ENCODE results near the gene PTPRE.

The PTPRE gene

DNA sequence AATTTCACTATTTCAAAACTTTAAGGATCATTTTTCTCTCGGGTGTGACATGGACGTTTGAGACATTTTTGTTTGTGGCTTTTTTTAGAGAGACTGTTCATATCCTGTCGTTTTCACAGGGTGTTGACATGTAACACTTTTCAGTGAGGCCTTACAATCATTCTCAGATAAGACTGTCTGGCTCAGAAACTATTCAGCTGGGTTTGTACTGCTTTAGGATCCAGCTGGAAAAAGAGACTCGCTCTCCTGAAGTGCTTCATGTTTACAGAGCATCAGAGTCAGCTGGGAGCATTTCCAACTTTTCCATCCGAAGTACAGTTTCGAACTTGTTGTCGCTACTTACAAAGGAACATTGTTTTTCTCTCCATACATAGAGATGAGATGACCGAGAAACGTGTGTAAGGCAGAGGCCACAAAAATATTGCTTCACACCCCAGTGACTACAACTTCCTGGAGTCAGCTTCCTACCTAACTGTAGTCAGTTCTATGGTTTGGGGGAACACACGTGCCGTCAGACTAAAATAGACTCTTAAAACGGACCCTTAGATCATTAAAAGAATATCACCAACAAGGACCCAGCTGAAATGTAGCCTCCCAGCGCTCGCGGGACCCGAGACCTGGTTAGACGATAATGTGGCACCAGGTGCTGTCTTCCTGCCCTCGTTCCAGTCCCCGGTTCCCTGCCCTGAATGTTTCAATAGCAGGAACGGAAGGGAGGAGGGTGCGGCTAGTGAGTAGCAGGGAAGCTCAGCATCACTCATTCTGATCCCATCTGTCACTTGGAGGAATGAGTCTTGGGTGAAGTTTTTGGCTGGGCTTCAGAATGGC, 141.3 kb downstream of the PTPRE start:
- peak; percentile 58 for DNase-seq
- H3K27me3 Mint-ChIP-seq = no peaks in the 10 kb centered on the region
- H3K36me3 Mint-ChIP-seq (ENCODE audit: low read depth) = peaks cover 57% of the 10 kb centered on the region
- H3K27ac Mint-ChIP-seq = peak overlapping the region; percentile 95
- H3K4me3 Mint-ChIP-seq = peak overlapping the region; percentile 95
- H3K9me3 Mint-ChIP-seq = no peaks in the 10 kb centered on the region
- H3K4me1 Mint-ChIP-seq (ENCODE audit: low read depth) = peaks cover 75% of the 10 kb centered on the region

DNA sequence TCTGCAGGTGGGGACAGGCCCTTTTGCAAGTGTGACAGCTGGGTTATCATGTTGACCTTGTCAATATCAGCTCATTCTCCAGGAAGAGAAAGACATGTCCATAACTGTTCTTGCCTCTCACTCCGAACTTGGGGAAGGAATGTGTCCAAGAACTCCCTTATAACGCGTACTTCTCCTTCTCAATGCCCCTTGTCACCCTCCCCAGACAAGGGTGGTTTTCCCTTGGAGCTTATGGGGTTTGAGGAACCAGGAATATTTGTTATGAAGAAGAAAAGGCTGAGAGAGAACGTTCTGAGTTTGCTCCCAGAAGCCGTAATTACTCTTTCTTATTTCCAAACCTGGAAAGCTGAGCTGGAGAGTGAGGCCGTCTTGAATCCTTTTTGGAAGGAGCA, 141.9 kb downstream of the PTPRE start:
- no peak for DNase-seq
- Mint-ChIP-seq H3K36me3 (ENCODE audit: low read depth) (peaks cover 61% of the 10 kb centered on the region), H3K27ac (peak overlapping the region; percentile 95), H3K4me3 (peak overlapping the region; percentile 95), H3K27me3 (no peaks in the 10 kb centered on the region), H3K9me3 (no peaks in the 10 kb centered on the region), H3K4me1 (ENCODE audit: low read depth) (peaks cover 76% of the 10 kb centered on the region)

DNA sequence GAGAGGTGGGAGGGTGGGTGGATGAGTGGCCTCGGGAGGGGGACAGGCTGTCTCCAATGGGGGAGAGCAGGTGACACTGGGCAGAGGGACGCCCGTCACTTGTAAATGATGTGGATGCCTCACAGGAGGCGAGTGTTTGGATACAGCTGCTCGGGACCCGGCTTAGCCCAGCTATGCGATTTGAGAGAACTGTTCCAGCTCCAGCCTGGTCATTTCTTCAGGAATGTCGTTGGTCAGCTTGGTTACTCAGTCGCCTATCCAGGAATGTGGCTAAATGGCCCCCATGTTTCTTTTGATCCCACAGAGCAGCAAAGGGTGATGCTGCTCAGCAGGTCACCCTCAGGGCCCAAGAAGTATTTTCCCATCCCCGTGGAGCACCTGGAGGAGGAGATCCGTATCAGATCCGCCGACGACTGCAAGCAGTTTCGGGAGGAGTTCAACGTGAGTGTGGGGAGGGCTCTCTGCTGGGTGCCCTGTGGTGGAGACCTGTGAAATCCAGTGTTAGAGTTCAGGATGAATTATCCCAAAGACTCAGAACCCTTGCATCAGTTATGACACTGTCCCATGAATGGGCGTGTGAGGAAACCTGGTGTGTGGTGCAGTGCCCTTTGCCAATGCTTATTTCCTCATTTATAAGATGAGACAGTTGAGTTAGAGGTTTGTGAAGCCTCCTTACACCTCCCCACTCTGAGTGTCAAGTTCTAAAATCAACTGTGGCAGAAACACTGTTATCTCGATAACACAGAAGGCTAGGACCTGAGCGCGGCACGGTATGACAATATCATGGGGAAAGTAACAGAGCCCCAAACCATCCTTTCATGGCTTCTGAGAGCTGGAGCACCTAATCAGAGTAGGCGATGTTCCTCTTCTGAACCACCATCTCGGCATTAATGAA, 142.6 kb downstream of the PTPRE start:
- H3K27ac Mint-ChIP-seq = peak overlapping the region; percentile 95
- no peaks in the 10 kb centered on the region for H3K27me3 Mint-ChIP-seq
- H3K4me3 Mint-ChIP-seq = peak overlapping the region; percentile 95
- DNase-seq = no peak
- peaks cover 66% of the 10 kb centered on the region for H3K36me3 Mint-ChIP-seq (ENCODE audit: low read depth)
- peaks cover 79% of the 10 kb centered on the region for H3K4me1 Mint-ChIP-seq (ENCODE audit: low read depth)
- H3K9me3 Mint-ChIP-seq = no peaks in the 10 kb centered on the region

DNA sequence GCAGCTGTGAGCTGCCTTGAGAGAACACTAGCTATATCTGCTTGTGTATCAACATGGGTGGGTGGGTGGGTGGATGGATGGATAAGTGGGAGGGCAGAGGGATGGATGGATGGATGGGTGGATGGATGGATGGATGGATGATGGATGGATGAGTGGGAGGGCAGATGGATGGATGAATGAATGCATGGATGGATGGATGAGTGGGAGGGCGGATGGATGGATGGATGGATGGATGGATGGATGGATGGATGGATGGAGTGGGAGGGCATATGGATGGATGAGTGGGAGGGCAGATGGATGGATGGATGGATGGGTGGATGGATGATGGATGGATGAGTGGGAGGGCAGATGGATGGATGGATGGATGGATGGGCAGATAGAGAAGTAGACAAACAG, 143.2 kb downstream of the PTPRE start:
- Mint-ChIP-seq H3K27ac (peak overlapping the region; percentile 95), H3K36me3 (ENCODE audit: low read depth) (peaks cover 71% of the 10 kb centered on the region), H3K4me3 (peak overlapping the region; percentile 95), H3K27me3 (no peaks in the 10 kb centered on the region), H3K9me3 (no peaks in the 10 kb centered on the region), H3K4me1 (ENCODE audit: low read depth) (peaks cover 77% of the 10 kb centered on the region)
- no peak for DNase-seq

DNA sequence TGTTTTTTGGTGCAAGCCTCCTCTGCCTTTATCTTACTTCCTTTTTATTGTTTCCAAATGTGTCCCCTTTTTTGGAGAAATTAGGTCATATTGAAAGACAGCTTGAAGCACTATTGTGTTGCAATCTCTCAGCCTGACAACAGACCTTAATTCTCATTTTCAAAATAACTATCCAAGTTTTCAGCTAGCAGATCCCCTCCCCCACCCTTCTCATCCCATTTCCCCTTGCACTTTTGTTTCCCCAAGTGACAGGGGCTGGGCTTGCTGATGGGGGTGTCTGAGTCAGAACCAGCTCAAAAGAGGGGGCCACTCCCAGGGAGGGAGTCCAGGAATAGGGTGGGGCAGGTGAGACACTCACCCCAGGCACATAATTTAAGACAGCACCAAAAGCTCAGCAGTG, 144.0 kb downstream of the PTPRE start:
- Mint-ChIP-seq H3K27me3 (no peaks in the 10 kb centered on the region), H3K27ac (peak overlapping the region; percentile 81)

DNA sequence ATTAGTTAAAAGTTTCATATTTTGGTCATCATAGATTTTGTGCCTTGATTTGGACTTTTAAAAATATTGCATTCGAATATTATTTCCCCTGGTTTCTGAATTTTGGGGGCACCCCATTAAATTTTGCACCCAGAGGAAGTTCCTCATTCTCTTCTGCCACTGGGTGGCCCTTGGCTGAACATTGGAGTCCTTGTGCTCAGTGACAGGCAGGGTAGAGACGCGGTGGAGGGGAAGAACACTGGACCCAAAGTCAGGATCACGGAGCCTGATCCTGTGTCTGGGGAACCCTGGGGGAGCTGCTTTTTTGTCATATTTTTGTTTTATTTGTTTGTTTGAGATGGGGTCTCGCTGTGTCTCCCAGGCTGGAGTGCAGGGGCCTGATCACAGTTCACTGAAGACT, 144.6 kb downstream of the PTPRE start:
- peak overlapping the region; percentile 81 for H3K27ac Mint-ChIP-seq
- DNase-seq = no peak
- H3K4me1 Mint-ChIP-seq (ENCODE audit: low read depth) = peaks cover 64% of the 10 kb centered on the region
- H3K27me3 Mint-ChIP-seq = no peaks in the 10 kb centered on the region
- H3K36me3 Mint-ChIP-seq (ENCODE audit: low read depth) = peaks cover 86% of the 10 kb centered on the region
- H3K9me3 Mint-ChIP-seq = no peaks in the 10 kb centered on the region
- H3K4me3 Mint-ChIP-seq = no peak overlapping the region

More for the DNA sequence above, 144.0 kb downstream of the PTPRE start:
- Mint-ChIP-seq H3K36me3 (ENCODE audit: low read depth) (peaks cover 79% of the 10 kb centered on the region), H3K9me3 (no peaks in the 10 kb centered on the region), H3K4me1 (ENCODE audit: low read depth) (peaks cover 70% of the 10 kb centered on the region), H3K4me3 (peak overlapping the region; percentile 58)
- DNase-seq = no peak

DNA sequence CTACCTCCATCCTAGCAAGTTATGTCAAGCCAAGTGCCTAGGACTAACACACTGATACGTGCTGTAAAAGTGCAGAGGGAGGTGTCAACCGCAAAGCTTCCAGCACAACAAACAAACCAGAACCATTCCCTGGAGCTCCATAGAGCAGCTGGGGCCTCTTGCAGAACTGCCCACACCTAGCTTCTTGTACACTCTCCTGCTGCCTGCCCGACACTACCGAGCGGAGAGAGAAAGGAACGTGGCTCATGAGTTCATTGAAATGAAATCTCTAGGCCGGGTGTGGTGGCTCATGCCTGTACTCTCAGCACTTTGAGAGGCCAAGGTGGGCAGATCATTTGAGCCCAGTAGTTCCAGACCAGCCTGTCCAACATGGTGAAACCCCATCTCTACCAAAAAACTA, 145.8 kb downstream of the PTPRE start:
- Mint-ChIP-seq H3K36me3 (ENCODE audit: low read depth) (peaks cover 93% of the 10 kb centered on the region), H3K4me1 (ENCODE audit: low read depth) (peaks cover 56% of the 10 kb centered on the region), H3K9me3 (no peaks in the 10 kb centered on the region), H3K27ac (peak overlapping the region; percentile 81), H3K27me3 (no peaks in the 10 kb centered on the region), H3K4me3 (no peak overlapping the region)
- no peak for DNase-seq

DNA sequence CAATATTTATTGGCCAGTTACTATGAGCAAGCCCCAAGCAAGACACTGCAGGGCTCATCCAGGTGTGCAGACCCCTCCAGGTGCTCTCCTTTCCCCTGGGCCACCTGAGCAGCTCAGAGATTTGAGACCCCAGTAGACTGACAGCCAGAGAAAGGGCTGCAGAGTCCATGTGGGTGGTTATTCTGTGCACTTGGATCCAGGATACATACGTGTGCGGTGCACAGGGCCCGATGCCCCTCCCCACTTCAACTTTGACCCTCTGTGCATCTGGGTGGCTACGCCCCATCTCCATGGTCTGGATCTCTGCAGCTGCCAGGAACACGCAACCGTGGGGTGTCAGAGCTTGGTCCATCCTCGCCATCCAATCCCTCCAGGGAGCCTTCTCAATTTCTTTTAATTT, 146.5 kb downstream of the PTPRE start:
- DNase-seq = no peak
- Mint-ChIP-seq H3K27me3 (no peaks in the 10 kb centered on the region), H3K36me3 (ENCODE audit: low read depth) (peaks cover 93% of the 10 kb centered on the region), H3K9me3 (no peaks in the 10 kb centered on the region), H3K27ac (no peak overlapping the region), H3K4me3 (no peak overlapping the region), H3K4me1 (ENCODE audit: low read depth) (peaks cover 58% of the 10 kb centered on the region)

DNA sequence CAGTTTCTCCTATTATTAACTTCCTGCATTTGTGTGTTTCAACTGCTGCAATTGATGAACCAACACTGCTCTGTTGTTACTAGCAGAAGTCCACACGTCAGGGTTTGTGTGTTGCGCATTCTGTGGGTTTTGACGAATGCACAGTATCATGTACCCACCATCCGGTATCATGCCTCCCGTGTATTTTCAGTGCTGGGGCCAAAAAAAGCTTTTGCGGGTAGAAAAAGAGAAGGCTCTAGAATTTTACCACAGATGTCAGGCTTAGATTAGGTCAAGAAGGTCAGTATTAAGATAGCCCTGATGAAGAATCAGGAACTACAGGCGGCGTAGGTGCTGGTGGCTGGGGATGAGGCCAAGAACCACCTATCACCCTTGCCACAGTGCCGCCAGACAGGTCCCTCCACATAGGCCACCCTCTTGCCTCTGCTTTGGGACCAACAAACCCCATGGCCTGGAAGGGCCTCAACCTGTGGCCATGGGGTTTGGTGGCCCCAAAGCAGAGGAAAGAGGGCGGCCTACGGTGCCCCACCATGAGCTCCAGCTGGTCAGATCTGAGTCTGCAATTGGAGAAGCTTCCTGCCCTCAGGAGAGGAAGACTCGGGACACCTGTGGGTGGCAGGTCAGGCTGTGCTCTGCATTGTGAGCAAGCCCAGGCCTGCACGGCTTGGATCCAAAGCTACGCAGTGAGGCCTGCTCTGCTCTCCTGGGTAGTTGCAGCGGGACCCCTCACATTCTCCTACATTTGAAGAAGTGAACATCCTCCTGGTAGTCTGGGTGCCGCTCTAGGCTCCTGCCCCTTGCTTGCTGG, 147.5 kb downstream of the PTPRE start:
- peak overlapping the region; percentile 2 for H3K27ac Mint-ChIP-seq
- no peaks in the 10 kb centered on the region for H3K27me3 Mint-ChIP-seq
- no peak for DNase-seq
- peaks cover 59% of the 10 kb centered on the region for H3K4me1 Mint-ChIP-seq (ENCODE audit: low read depth)
- H3K4me3 Mint-ChIP-seq = no peak overlapping the region
- peaks cover 93% of the 10 kb centered on the region for H3K36me3 Mint-ChIP-seq (ENCODE audit: low read depth)
- no peaks in the 10 kb centered on the region for H3K9me3 Mint-ChIP-seq

DNA sequence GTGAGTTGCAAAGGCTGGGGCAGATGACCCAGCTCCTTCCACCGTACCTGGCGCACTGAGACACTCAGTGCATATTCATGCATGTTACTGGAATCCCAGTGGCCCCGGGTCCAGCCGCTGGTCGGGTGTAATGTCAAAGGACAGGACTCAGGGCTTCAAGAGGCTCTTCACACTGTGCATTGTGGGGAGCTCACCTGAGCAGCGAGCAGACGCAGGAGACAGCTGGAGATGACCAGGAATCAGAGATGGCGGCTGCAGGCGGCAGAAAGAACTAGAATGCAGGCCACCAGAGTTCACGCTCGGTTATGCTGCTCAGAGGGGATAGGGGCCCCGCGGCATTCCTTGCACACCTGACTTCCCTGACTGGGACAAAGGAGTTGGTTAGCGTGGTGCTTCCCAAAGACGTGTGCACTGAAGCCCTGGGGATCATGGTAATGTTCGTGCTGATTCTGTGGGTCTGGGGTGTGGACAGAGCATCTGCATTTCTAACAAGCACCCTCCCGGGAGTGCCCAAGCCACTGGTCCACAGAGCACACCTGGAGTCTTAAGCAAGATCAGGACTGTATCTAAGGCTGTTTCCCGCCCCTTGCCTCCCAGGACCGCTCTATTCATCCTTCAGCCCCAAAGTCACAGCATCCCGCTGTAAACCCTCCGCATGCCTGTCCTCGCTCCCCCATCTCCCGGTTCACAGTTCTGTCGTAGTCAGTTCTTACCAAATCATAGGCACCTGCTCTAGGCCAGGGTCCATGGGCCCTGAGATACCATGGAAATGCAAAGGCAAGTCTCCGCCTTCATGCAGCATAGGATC, 148.4 kb downstream of the PTPRE start:
- peaks cover 58% of the 10 kb centered on the region for H3K4me1 Mint-ChIP-seq (ENCODE audit: low read depth)
- no peaks in the 10 kb centered on the region for H3K9me3 Mint-ChIP-seq
- H3K36me3 Mint-ChIP-seq (ENCODE audit: low read depth) = peaks cover 95% of the 10 kb centered on the region
- H3K27me3 Mint-ChIP-seq = no peaks in the 10 kb centered on the region
- no peak overlapping the region for H3K4me3 Mint-ChIP-seq
- H3K27ac Mint-ChIP-seq = peak overlapping the region; percentile 66
- no peak for DNase-seq

DNA sequence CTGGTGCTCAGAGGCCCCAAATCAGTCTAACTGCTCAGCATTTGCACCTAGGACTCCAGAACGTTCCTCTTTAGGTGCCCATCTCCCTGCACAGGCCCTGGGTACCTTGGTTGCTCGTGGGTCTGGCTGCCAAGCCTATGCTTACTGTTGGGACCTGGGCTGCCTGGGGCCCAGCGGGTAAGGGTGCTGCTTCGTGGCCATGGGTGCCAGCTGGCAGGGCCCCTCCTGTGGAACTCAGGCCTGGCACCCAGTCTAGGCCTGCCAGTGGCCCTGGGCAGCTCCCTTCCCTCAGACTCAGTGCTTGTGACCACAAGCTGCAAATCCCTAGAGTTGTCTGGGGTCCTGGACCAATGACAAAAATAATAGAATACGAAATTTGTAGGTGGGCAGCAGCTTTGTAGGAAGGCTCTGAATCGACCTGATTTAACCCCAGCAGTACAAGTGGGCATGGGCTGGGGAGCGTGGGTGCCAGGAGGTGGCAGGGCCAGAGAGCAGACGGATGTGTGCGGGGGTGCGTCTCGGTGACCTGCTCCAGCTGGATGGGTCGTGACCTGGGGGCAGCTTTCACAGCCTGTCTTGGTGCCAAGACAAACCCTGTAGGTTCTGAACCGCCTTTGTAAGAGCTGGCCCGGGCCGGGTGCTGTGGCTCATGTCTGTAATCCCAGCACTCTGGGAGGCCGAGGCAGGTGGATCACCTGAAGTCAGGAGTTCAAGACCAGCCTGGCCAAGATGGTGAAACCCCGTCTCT, 149.6 kb downstream of the PTPRE start:
- Mint-ChIP-seq H3K4me1 (ENCODE audit: low read depth) (peaks cover 52% of the 10 kb centered on the region), H3K27ac (no peak overlapping the region)

DNA sequence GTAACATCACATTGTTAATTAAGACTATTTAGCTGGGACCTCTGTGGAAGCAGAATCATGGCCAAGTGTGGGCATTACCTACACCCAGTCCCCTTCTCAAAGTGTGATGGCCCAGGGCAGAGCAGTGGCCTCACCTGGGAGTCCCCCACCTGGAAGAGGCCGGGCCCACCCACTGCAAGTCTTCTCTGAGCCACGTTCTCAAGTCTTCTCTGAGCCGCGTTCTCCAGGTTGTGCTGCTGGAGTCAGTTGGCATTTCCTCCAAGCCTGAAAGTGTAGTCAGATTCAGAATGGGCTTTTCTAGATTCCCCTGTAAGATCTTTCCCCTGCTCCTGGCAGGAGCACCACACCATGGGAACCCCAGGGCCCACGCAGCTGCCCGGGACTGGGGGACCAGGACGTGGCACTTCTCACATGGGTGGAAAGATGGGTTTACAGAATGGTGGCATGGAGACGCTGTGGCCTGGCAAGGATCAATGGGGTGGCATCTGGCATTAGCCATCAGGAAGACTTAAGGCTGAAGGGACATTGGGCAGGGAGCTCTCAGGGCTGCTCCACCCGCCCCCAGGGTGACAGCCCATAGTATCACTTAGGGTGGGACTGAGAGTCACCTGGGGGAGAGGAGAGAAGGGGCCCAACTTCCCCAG, 151.3 kb downstream of the PTPRE start:
- H3K4me3 Mint-ChIP-seq = no peak overlapping the region
- DNase-seq = no peak
- H3K27me3 Mint-ChIP-seq = no peaks in the 10 kb centered on the region
- H3K27ac Mint-ChIP-seq = peak overlapping the region; percentile 45
- H3K9me3 Mint-ChIP-seq = no peaks in the 10 kb centered on the region
- H3K36me3 Mint-ChIP-seq (ENCODE audit: low read depth) = peaks cover 93% of the 10 kb centered on the region
- peaks cover 54% of the 10 kb centered on the region for H3K4me1 Mint-ChIP-seq (ENCODE audit: low read depth)

More for the DNA sequence above, 149.6 kb downstream of the PTPRE start:
- Mint-ChIP-seq H3K9me3 (no peaks in the 10 kb centered on the region), H3K27me3 (no peaks in the 10 kb centered on the region), H3K4me3 (no peak overlapping the region), H3K36me3 (ENCODE audit: low read depth) (peaks cover 93% of the 10 kb centered on the region)
- DNase-seq = no peak

DNA sequence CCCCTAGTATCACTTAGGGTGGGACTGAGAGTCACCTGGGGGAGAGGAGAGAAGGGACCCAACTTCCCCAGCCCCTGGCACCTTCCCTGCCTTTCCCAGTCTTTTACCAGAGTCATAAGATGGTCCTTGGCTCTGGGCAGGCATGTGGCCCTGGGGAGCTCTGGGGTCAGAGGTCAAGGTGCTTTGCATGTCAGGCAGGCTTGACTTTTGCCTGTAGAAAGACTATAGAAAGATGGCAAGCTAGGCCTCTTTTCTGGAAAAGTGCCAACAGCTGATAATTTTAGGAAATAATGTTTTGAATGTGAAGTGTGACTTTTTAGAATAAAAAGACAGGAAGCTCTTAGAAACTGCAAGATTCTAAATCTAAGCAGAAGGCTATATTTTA, 151.8 kb downstream of the PTPRE start:
- H3K9me3 Mint-ChIP-seq = no peaks in the 10 kb centered on the region
- no peaks in the 10 kb centered on the region for H3K27me3 Mint-ChIP-seq
- no peak for DNase-seq
- H3K27ac Mint-ChIP-seq = peak overlapping the region; percentile 45
- peaks cover 95% of the 10 kb centered on the region for H3K36me3 Mint-ChIP-seq (ENCODE audit: low read depth)
- peaks cover 59% of the 10 kb centered on the region for H3K4me1 Mint-ChIP-seq (ENCODE audit: low read depth)
- no peak overlapping the region for H3K4me3 Mint-ChIP-seq
